HCEC 1CT (cell line): ENCODE data around the gene JADE2.
"Not testable (repeated sequence)": the region's sequence is repeated elsewhere in the genome, so short reads cannot be mapped to it uniquely, and the experiment has no call there.

Experiments used
- DNase-seq: peaks from one replicate; pipeline ENCODE4 v3.0.0-alpha.2; 2017

JADE2 gene

GRCh38 chr5:134554319-134555222 lies 29.1 kb downstream of the JADE2 start:
- peak; percentile 45 for DNase-seq

- DNase-seq = no peak
Measured at GRCh38 chr5:134555223-134555889, 29.9 kb downstream of the JADE2 start.

GRCh38 chr5:134555890-134556311 lies 30.4 kb downstream of the JADE2 start:
- DNase-seq = peak; percentile 52

GRCh38 chr5:134556588-134556987 lies 31.1 kb downstream of the JADE2 start:
- not testable (repeated sequence) for DNase-seq

GRCh38 chr5:134556994-134557393 lies 31.5 kb downstream of the JADE2 start:
- DNase-seq = no peak

- no peak for DNase-seq
Measured at GRCh38 chr5:134559672-134560071, 34.2 kb downstream of the JADE2 start.

- no peak for DNase-seq
Measured at GRCh38 chr5:134560698-134561097, 35.2 kb downstream of the JADE2 start.

- DNase-seq = peak; percentile 77
Measured at GRCh38 chr5:134561871-134562296, 36.4 kb downstream of the JADE2 start.

- DNase-seq = no peak
Measured at GRCh38 chr5:134563221-134563620, 37.8 kb downstream of the JADE2 start.

GRCh38 chr5:134563962-134564361 lies 38.5 kb downstream of the JADE2 start:
- no peak for DNase-seq

GRCh38 chr5:134564396-134564795 lies 38.9 kb downstream of the JADE2 start:
- no peak for DNase-seq

GRCh38 chr5:134565791-134566740 lies 40.6 kb downstream of the JADE2 start:
- DNase-seq = no peak

GRCh38 chr5:134566741-134567221 lies 41.3 kb downstream of the JADE2 start:
- DNase-seq = no peak

GRCh38 chr5:134567641-134568336 lies 42.3 kb downstream of the JADE2 start:
- DNase-seq = peak; percentile 92

- DNase-seq = no peak
Measured at GRCh38 chr5:134568337-134568700, 42.8 kb downstream of the JADE2 start.

GRCh38 chr5:134568761-134569695 lies 43.6 kb downstream of the JADE2 start:
- peak; percentile 67 for DNase-seq

GRCh38 chr5:134569758-134570364 lies 44.4 kb downstream of the JADE2 start:
- DNase-seq = no peak

- no peak for DNase-seq
Measured at GRCh38 chr5:134570365-134570758, 44.9 kb downstream of the JADE2 start.

- DNase-seq = no peak
Measured at GRCh38 chr5:134570886-134571285, 45.4 kb downstream of the JADE2 start.

GRCh38 chr5:134571693-134572405 lies 46.4 kb downstream of the JADE2 start:
- DNase-seq = no peak
